ENCODE measurements around the gene IYD. TPM values are rescaled to one million over a fixed set of nuclear protein-coding genes. Genes with fewer than 3 reads are reported as not detected.

Gene IYD
- total RNA-seq, 2 experiments from 2014 or later = not detected

DNA sequence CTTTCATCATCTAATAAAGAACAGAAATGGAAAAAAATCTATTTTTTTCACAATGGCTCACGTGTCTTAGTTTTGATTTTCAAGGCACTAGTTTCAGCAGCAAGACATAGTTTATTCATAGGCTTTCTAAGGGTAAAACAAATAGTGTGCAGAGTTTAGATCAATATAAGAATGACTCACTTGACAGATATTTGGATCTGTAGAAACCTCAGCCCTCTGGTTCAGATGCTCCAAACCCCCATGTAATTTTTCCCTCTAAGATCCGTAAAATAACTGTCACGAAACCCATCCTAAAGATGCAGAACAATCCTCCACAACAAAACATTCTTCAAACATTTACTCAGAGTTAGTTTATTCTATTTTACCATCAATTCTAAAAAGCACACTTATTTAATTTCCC lies 43.4 kb downstream of the IYD start:
- ATAC-seq (ENCODE audit: poor library complexity) = no peak
- TF ChIP-seq, protein P1, sequence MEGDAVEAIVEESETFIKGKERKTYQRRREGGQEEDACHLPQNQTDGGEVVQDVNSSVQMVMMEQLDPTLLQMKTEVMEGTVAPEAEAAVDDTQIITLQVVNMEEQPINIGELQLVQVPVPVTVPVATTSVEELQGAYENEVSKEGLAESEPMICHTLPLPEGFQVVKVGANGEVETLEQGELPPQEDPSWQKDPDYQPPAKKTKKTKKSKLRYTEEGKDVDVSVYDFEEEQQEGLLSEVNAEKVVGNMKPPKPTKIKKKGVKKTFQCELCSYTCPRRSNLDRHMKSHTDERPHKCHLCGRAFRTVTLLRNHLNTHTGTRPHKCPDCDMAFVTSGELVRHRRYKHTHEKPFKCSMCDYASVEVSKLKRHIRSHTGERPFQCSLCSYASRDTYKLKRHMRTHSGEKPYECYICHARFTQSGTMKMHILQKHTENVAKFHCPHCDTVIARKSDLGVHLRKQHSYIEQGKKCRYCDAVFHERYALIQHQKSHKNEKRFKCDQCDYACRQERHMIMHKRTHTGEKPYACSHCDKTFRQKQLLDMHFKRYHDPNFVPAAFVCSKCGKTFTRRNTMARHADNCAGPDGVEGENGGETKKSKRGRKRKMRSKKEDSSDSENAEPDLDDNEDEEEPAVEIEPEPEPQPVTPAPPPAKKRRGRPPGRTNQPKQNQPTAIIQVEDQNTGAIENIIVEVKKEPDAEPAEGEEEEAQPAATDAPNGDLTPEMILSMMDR (IDR thresholded peaks at IDR 0.05) = no peak
- POLR2A ChIA-PET = no interaction called here
- H3K36me3 ChIP-seq (ENCODE audit: insufficient read depth, low read length) = no peaks in the 10 kb centered on the region
- H3K27ac ChIP-seq (ENCODE audit: low read depth in 1 of 2, low read length in 2 of 2) = no peak overlapping the region
- Mint-ChIP-seq H3K36me3 (ENCODE audit: low read depth) (no peaks in the 10 kb centered on the region), H3K4me1 (ENCODE audit: low read depth) (no peaks in the 10 kb centered on the region), H3K27me3 (peaks cover 81% of the 10 kb centered on the region), H3K27ac (no peak overlapping the region), H3K4me3 (no peak overlapping the region), H3K9me3 (no peaks in the 10 kb centered on the region)
- intact Hi-C loops (cut with DNase I, micrococcal nuclease) = no loop called here
- no peaks in the 10 kb centered on the region for H3K9me3 ChIP-seq (ENCODE audit: control insufficient read depth in 1 of 2, insufficient read depth in 1 of 2, low read length in 2 of 2)
- no peak overlapping the region for H3K4me3 ChIP-seq (ENCODE audit: low read length)
- CTCF ChIA-PET = no interaction called here
- no peak for DNase-seq
- peaks cover 3 to 35% of the 10 kb centered on the region in 2 experiments for H3K27me3 ChIP-seq (ENCODE audit: control insufficient read depth in 1 of 2, insufficient read depth in 2 of 2, low read length in 2 of 2)
- no peaks in the 10 kb centered on the region for H3K4me1 ChIP-seq (ENCODE audit: insufficient read depth, low read length)

DNA sequence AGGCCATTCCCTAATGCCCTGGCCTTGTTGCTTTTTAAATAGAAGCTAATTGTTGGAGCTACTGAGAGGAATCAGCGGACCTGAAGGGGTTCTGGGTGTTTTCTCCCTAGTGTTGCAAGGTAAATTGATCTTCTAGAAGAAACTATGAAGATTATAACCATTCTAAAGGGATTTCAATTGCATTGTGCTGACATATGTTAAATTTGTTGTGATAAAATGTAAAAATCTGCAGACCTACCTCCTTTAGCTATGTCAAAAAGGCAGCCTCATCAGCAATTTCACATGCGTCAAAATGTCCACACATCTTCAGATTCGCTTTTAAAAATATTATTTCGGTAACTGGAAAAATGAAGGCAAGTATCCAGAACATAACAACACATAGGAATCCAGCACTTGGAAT lies 44.4 kb downstream of the IYD start:
- H3K27me3 Mint-ChIP-seq = peaks cover 81% of the 10 kb centered on the region
- Histone ChIP-seq H3K36me3 (ENCODE audit: insufficient read depth, low read length) (no peaks in the 10 kb centered on the region), H3K27ac (ENCODE audit: low read depth in 1 of 2, low read length in 2 of 2) (no peak overlapping the region), H3K9me3 (ENCODE audit: control insufficient read depth in 1 of 2, insufficient read depth in 1 of 2, low read length in 2 of 2) (no peaks in the 10 kb centered on the region), H3K4me3 (ENCODE audit: low read length) (no peak overlapping the region), H3K27me3 (ENCODE audit: control insufficient read depth in 1 of 2, insufficient read depth in 2 of 2, low read length in 2 of 2) (peaks cover 7 to 35% of the 10 kb centered on the region in 2 experiments), H3K4me1 (ENCODE audit: insufficient read depth, low read length) (no peaks in the 10 kb centered on the region)
- peaks cover 3% of the 10 kb centered on the region for H3K4me1 Mint-ChIP-seq (ENCODE audit: low read depth)
- intact Hi-C loops (cut with DNase I, micrococcal nuclease) = no loop called here
- H3K4me3 Mint-ChIP-seq = no peak overlapping the region
- no peak for DNase-seq
- ChIA-PET CTCF (no interaction called here), POLR2A (no interaction called here)
- TF ChIP-seq, protein P1 (IDR thresholded peaks at IDR 0.05) = no peak
- H3K27ac Mint-ChIP-seq = no peak overlapping the region
- no peaks in the 10 kb centered on the region for H3K9me3 Mint-ChIP-seq
- no peak for ATAC-seq (ENCODE audit: poor library complexity)
- H3K36me3 Mint-ChIP-seq (ENCODE audit: low read depth) = no peaks in the 10 kb centered on the region

DNA sequence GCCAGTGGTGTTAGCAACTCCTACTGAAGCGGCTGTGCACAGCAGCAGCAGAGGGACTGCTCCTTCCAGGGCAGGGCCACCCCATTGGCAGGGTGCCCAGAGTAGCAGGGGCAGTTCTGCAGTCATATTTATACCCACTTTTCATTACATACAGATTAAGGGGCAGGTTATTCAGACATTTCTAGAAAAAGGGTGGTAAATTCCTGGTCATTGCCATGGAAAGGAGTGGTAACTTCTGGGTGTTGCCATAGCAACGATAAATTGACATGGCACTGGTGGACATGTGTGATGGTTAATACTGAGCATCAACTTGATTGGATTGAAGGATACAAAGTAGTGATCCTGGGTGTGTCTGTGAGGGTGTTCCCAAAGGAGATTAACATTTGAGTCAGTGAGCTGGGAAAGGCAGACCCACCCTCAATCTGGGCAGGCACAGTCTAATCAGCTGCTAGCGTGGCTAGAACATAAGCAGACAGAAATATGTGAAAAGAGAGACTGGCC lies 45.0 kb downstream of the IYD start:
- Mint-ChIP-seq H3K9me3 (no peaks in the 10 kb centered on the region), H3K4me1 (ENCODE audit: low read depth) (peaks cover 6% of the 10 kb centered on the region), H3K27me3 (peaks cover 77% of the 10 kb centered on the region), H3K4me3 (no peak overlapping the region), H3K36me3 (ENCODE audit: low read depth) (no peaks in the 10 kb centered on the region), H3K27ac (no peak overlapping the region)
- no peak for ATAC-seq (ENCODE audit: poor library complexity)
- peaks cover 7 to 34% of the 10 kb centered on the region in 2 experiments for H3K27me3 ChIP-seq (ENCODE audit: control insufficient read depth in 1 of 2, insufficient read depth in 2 of 2, low read length in 2 of 2)
- H3K4me3 ChIP-seq (ENCODE audit: low read length) = no peak overlapping the region
- TF ChIP-seq, protein P1 (IDR thresholded peaks at IDR 0.05) = no peak
- intact Hi-C loops (cut with DNase I, micrococcal nuclease) = no loop called here
- no peak overlapping the region for H3K27ac ChIP-seq (ENCODE audit: low read depth in 1 of 2, low read length in 2 of 2)
- ChIA-PET POLR2A (no interaction called here), CTCF (no interaction called here)
- H3K4me1 ChIP-seq (ENCODE audit: insufficient read depth, low read length) = no peaks in the 10 kb centered on the region
- no peaks in the 10 kb centered on the region for H3K36me3 ChIP-seq (ENCODE audit: insufficient read depth, low read length)
- H3K9me3 ChIP-seq (ENCODE audit: control insufficient read depth in 1 of 2, insufficient read depth in 1 of 2, low read length in 2 of 2) = no peaks in the 10 kb centered on the region
- no peak for DNase-seq

Data from CD4-positive, alpha-beta T cell (primary cell).